MM.1S (cell line): Measurements from ENCODE around the gene PHF1.
A peak's percentile ranks its signal among the peaks of the same experiment; 100 is the strongest.

ENCODE experiments used
- DNase-seq: peaks from one replicate; pipeline ENCODE4 v3.0.0-alpha.2; 2015
- H2AFZ ChIP-seq: fragments of 300-600 bp; sonication (generic); 2 replicates; pipeline ENCODE4 v1.6.0; 2016; ENCODE audit warnings: antibody characterized with exemption, low read length
- H3F3A ChIP-seq: fragments of 300-600 bp; sonication (generic); 2 replicates; pipeline ENCODE4 v1.6.1; 2016; ENCODE audit warnings: mild to moderate bottlenecking, antibody characterized with exemption, low read length, moderate library complexity, mixed read lengths; ENCODE audit not compliant: insufficient read depth
- H3K27ac ChIP-seq: fragments of 300-600 bp; sonication (generic); 2 replicates; pipeline ENCODE4 v1.5.1; 2016; ENCODE audit warnings: mild to moderate bottlenecking, low read length
- H3K27me3 ChIP-seq: fragments of 300-600 bp; sonication (generic); replicated peaks from 2 replicates; pipeline ENCODE4 v1.6.0; 2016; ENCODE audit warnings: low read length; ENCODE audit not compliant: insufficient read depth
- H3K36me3 ChIP-seq: fragments of 300-600 bp; sonication (generic); replicated peaks from 2 replicates; pipeline ENCODE4 v1.6.1; 2016; ENCODE audit warnings: mild to moderate bottlenecking, low read length, mixed read lengths; ENCODE audit not compliant: insufficient read depth
- H3K4me1 ChIP-seq: fragments of 300-600 bp; sonication (generic); 2 replicates; pipeline ENCODE4 v1.6.1; 2016; ENCODE audit warnings: low read length, mixed read lengths
- H3K4me2 ChIP-seq: fragments of 300-600 bp; sonication (generic); 2 replicates; pipeline ENCODE4 v1.6.0; 2016; ENCODE audit warnings: low read depth, low read length
- H3K4me3 ChIP-seq: fragments of 300-600 bp; sonication (generic); 2 replicates; pipeline ENCODE4 v1.5.1; 2016; ENCODE audit warnings: low read length, mixed read lengths
- H3K79me2 ChIP-seq: fragments of 300-600 bp; sonication (generic); 2 replicates; pipeline ENCODE4 v1.6.1; 2016; ENCODE audit warnings: mixed run types, low read length, mixed read lengths
- H3K9ac ChIP-seq: fragments of 300-600 bp; sonication (generic); 2 replicates; pipeline ENCODE4 v1.6.1; 2016; ENCODE audit warnings: low read length, mixed read lengths
- H3K9me2 ChIP-seq: fragments of 300-600 bp; sonication (generic); replicated peaks from 2 replicates; pipeline ENCODE4 v1.6.1; 2016; ENCODE audit warnings: mild to moderate bottlenecking, low read length, mixed read lengths; ENCODE audit not compliant: insufficient read depth
- H3K9me3 ChIP-seq: fragments of 300-600 bp; sonication (generic); replicated peaks from 2 replicates; pipeline ENCODE4 v1.6.1; 2016; ENCODE audit warnings: mild to moderate bottlenecking, low read length, mixed read lengths; ENCODE audit not compliant: insufficient read depth
- H4K20me1 ChIP-seq: fragments of 300-600 bp; sonication (generic); 2 replicates; pipeline ENCODE4 v1.6.1; 2016; ENCODE audit warnings: mild to moderate bottlenecking, low read length, moderate library complexity, mixed read lengths; ENCODE audit not compliant: insufficient read depth
- CTCF ChIP-seq: fragments of 300-600 bp; sonication (generic); IDR thresholded peaks from 2 replicates; pipeline ENCODE4 v1.5.1; 2016; ENCODE audit warnings: antibody characterized with exemption, low read length, mixed read lengths
- EZH2 ChIP-seq: fragments of 300-600 bp; sonication (generic); optimal IDR thresholded peaks from 2 replicates; pipeline ENCODE3; 2017; ENCODE audit warnings: low read depth, mild to moderate bottlenecking, antibody characterized with exemption, low read length, mixed read lengths
- EZH2phosphoT487 ChIP-seq: fragments of 300-600 bp; sonication (generic); IDR thresholded peaks from 2 replicates; pipeline ENCODE4 v1.6.1; 2018; ENCODE audit warnings: antibody characterized with exemption, low read length

Gene PHF1

GRCh38 chr6:33421344-33421643 lies 10.5 kb downstream of the PHF1 start:
- H3K9me3 ChIP-seq = no peaks in the 10 kb centered on the region
- no peak overlapping the region for H3K4me3 ChIP-seq

GRCh38 chr6:33423777-33424176 lies 13.0 kb downstream of the PHF1 start:
- no peaks in the 10 kb centered on the region for H3K79me2 ChIP-seq
- DNase-seq = no peak
- no peak overlapping the region for H3K4me3 ChIP-seq
- no peak overlapping the region for H2AFZ ChIP-seq
- H3K9ac ChIP-seq = no peak overlapping the region
- H3K27ac ChIP-seq = no peak overlapping the region
- H3K9me3 ChIP-seq = no peaks in the 10 kb centered on the region
- no peaks in the 10 kb centered on the region for H4K20me1 ChIP-seq
- H3F3A ChIP-seq = peaks cover 22% of the 10 kb centered on the region
- H3K27me3 ChIP-seq = peaks cover 35% of the 10 kb centered on the region
- peaks cover 20% of the 10 kb centered on the region for H3K4me1 ChIP-seq
- H3K36me3 ChIP-seq = no peaks in the 10 kb centered on the region
- TF ChIP-seq EZH2 (no peak), CTCF (no peak), EZH2phosphoT487 (no peak)
- no peaks in the 10 kb centered on the region for H3K9me2 ChIP-seq
- H3K4me2 ChIP-seq = no peak overlapping the region

More at GRCh38 chr6:33421344-33421643, 10.5 kb downstream of the PHF1 start:
- no peak overlapping the region for H3K4me2 ChIP-seq
- H3K4me1 ChIP-seq = peaks cover 19% of the 10 kb centered on the region
- no peak overlapping the region for H3K27ac ChIP-seq
- no peaks in the 10 kb centered on the region for H3K9me2 ChIP-seq
- H3K27me3 ChIP-seq = peaks cover 35% of the 10 kb centered on the region
- no peaks in the 10 kb centered on the region for H3K36me3 ChIP-seq
- no peak for DNase-seq
- peaks cover 15% of the 10 kb centered on the region for H3K79me2 ChIP-seq
- H4K20me1 ChIP-seq = no peaks in the 10 kb centered on the region
- peaks cover 12% of the 10 kb centered on the region for H3F3A ChIP-seq
- no peak overlapping the region for H3K9ac ChIP-seq
- no peak overlapping the region for H2AFZ ChIP-seq
- TF ChIP-seq EZH2phosphoT487 (no peak), CTCF (no peak)

- Histone ChIP-seq H3K79me2 (no peaks in the 10 kb centered on the region), H3K4me2 (peak overlapping the region; percentile 87), H3K27me3 (peaks cover 35% of the 10 kb centered on the region), H3K9ac (peak overlapping the region; percentile 61), H3K9me3 (no peaks in the 10 kb centered on the region), H3F3A (peaks cover 28% of the 10 kb centered on the region), H3K36me3 (no peaks in the 10 kb centered on the region), H4K20me1 (no peaks in the 10 kb centered on the region), H2AFZ (peak overlapping the region; percentile 64), H3K27ac (peak overlapping the region; percentile 52; the same call in 1 of the 2 replicates), H3K9me2 (no peaks in the 10 kb centered on the region), H3K4me3 (peak overlapping the region; percentile 80), H3K4me1 (peaks cover 15% of the 10 kb centered on the region)
- TF ChIP-seq EZH2phosphoT487 (no peak), CTCF (no peak), EZH2 (no peak)
- DNase-seq = no peak
Measured at GRCh38 chr6:33424855-33425667, 14.2 kb downstream of the PHF1 start.
